ENCODE results near the gene TGFB1I1.

TGFB1I1 gene

DNA sequence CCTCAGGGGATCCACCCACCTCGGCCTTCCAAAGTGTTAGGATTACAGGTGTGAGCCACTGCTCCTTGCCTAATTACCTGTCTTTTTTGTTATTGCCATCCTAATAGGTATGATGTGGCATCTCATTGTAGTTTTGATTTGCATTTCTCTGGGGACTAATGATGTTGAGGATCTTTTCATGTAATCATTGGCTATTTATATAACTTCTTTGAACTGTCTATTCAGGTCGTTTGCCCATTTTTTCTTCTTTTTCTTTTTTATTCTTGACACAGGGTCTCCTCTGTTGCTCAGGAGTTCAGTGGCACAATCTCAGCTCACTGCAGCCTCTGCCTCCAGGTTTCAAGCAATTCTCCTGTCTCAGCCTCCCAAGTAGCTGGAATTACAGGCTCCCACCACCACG is 1.3 kb upstream of the TGFB1I1 start:
- no peaks in the 10 kb centered on the region for H3K9me3 ChIP-seq (ENCODE audit: control insufficient read depth, low read length)
- H3K4me3 ChIP-seq (ENCODE audit: insufficient read depth, low read depth, low read length, poor library complexity, severe bottlenecking): no peak overlapping the region
- peaks cover 16% of the 10 kb centered on the region for H3K4me1 ChIP-seq (ENCODE audit: control insufficient read depth, insufficient read depth, low read length, poor library complexity, severe bottlenecking)
- H3K27ac ChIP-seq (ENCODE audit: insufficient read depth, low read length, poor library complexity, severe bottlenecking): no peak overlapping the region
- no peak for DNase-seq
- peaks cover 7% of the 10 kb centered on the region for H3K27me3 ChIP-seq (replicated peaks; ENCODE audit: control insufficient read depth, insufficient read depth, low read length, poor library complexity, severe bottlenecking)
- no peaks in the 10 kb centered on the region for H3K36me3 ChIP-seq (ENCODE audit: control insufficient read depth, insufficient read depth, low read length)

DNA sequence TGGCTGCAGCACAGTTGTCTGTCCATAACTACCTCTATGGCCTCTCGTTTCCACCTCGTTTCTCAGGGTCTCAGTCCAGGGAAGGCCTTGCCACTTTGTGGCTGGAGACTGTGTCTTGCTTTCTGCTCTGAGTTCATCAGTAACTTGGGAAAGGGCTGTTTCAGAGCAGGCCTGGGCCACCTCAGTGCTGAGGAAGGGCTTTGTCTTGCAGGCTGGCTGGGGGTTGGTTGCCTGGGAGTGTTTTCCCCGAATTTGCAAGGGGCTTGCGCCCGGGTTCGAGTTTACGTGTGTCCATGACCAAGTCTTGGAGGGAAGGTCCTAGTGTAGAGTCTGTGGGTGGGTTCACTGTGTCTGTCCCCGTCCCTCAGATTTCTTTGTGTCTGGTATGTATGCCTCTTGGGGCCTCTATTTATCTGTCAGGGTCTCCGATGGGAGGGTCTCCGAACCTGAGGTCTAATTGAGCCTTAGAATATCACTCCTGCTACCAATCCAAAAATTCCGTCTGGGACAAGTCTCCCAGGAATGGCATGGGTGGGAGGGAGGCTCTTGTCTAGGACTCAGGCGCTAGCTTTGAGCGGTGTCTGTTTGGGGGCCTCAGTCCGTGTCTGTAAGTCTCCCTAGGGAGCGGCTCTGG is 594 bp upstream of the TGFB1I1 start:
- no peak overlapping the region for H3K27ac ChIP-seq (ENCODE audit: insufficient read depth, low read length, poor library complexity, severe bottlenecking)

DNA sequence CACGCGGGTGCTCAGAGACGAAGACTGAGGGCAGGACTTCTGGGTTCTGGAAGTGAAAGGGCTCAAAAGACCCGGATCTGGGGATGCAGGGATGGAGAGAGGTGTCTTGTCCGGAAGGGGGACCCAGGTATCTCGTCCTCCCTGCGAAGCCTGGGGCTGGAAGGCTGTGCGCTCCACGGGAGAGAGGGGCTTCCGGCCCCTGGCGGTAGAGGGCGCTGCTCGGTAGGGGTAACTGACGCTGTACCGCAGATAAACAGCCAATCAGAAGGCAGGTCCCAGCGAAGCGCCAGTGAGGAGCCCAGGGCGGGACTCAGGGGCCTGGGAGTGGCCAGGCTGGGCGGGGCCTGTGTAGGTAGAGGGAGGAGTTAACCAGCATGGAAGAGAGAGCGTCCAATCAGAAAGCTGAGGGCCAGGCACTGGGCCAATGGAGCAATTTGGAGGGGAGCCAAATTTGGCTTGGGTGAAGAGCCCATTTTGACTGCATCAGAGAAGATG is 804 bp downstream of the TGFB1I1 start:
- DNase-seq: no peak
- Histone ChIP-seq H3K36me3 (ENCODE audit: control insufficient read depth, insufficient read depth, low read length) (no peaks in the 10 kb centered on the region), H3K9me3 (ENCODE audit: control insufficient read depth, low read length) (no peaks in the 10 kb centered on the region), H3K4me3 (ENCODE audit: insufficient read depth, low read depth, low read length, poor library complexity, severe bottlenecking) (peak overlapping the region; percentile 55), H3K27ac (ENCODE audit: insufficient read depth, low read length, poor library complexity, severe bottlenecking) (no peak overlapping the region), H3K4me1 (ENCODE audit: control insufficient read depth, insufficient read depth, low read length, poor library complexity, severe bottlenecking) (peaks cover 27% of the 10 kb centered on the region), H3K27me3 (replicated peaks; ENCODE audit: control insufficient read depth, insufficient read depth, low read length, poor library complexity, severe bottlenecking) (peaks cover 7% of the 10 kb centered on the region)

More for the DNA sequence above, 594 bp upstream of the TGFB1I1 start:
- no peaks in the 10 kb centered on the region for H3K9me3 ChIP-seq (ENCODE audit: control insufficient read depth, low read length)
- peaks cover 22% of the 10 kb centered on the region for H3K4me1 ChIP-seq (ENCODE audit: control insufficient read depth, insufficient read depth, low read length, poor library complexity, severe bottlenecking)
- H3K27me3 ChIP-seq (replicated peaks; ENCODE audit: control insufficient read depth, insufficient read depth, low read length, poor library complexity, severe bottlenecking): peaks cover 7% of the 10 kb centered on the region
- no peak overlapping the region for H3K4me3 ChIP-seq (ENCODE audit: insufficient read depth, low read depth, low read length, poor library complexity, severe bottlenecking)
- DNase-seq: no peak
- no peaks in the 10 kb centered on the region for H3K36me3 ChIP-seq (ENCODE audit: control insufficient read depth, insufficient read depth, low read length)

DNA sequence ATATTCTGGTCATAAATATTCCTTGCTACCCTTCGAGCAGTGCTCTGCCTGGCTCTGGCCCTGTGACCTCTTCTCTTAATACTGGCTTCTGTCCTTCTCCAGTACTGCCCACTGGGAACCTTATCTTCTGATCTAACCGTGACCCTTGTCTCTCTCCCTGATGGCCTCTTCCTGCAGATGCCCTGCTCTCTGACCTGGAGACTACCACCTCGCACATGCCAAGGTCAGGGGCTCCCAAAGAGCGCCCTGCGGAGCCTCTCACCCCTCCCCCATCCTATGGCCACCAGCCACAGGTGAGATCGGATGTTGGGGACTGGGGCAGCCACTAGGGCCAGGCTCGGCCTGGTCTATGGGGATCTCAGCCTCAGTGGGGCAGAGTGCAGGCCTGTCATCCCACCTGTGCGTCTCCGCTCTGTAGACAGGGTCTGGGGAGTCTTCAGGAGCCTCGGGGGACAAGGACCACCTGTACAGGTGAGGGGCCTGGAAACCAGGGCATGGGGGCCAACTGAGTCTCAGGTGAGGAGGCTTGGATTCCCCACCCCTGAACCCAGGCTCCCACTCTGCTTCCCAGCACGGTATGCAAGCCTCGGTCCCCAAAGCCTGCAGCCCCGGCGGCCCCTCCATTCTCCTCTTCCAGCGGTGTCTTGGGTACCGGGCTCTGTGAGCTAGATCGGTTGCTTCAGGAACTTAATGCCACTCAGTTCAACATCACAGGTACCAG is 1.5 kb downstream of the TGFB1I1 start:
- Histone ChIP-seq H3K4me3 (ENCODE audit: insufficient read depth, low read depth, low read length, poor library complexity, severe bottlenecking) (no peak overlapping the region), H3K36me3 (ENCODE audit: control insufficient read depth, insufficient read depth, low read length) (no peaks in the 10 kb centered on the region), H3K27me3 (replicated peaks; ENCODE audit: control insufficient read depth, insufficient read depth, low read length, poor library complexity, severe bottlenecking) (peaks cover 7% of the 10 kb centered on the region), H3K27ac (ENCODE audit: insufficient read depth, low read length, poor library complexity, severe bottlenecking) (no peak overlapping the region), H3K9me3 (ENCODE audit: control insufficient read depth, low read length) (no peaks in the 10 kb centered on the region), H3K4me1 (ENCODE audit: control insufficient read depth, insufficient read depth, low read length, poor library complexity, severe bottlenecking) (peaks cover 28% of the 10 kb centered on the region)
- DNase-seq: no peak

DNA sequence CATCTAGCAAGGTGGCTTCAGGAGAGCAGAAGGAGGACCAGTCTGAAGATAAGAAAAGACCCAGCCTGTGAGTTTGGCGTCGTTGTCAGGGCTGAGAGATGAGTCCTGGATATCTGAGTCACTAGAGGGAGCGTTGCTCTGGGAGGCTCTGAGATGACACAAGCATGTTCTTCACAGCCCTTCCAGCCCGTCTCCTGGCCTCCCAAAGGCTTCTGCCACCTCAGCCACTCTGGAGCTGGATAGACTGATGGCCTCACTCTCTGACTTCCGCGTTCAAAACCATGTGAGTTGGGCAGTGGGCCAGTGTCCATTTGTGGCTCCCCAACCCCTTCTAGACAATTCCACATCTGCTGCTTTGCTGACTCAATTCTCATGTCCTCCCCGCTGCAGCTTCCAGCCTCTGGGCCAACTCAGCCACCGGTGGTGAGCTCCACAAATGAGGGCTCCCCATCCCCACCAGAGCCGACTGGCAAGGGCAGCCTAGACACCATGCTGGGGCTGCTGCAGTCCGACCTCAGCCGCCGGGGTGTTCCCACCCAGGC is 2.3 kb downstream of the TGFB1I1 start:
- peaks cover 7% of the 10 kb centered on the region for H3K27me3 ChIP-seq (replicated peaks; ENCODE audit: control insufficient read depth, insufficient read depth, low read length, poor library complexity, severe bottlenecking)
- no peak overlapping the region for H3K4me3 ChIP-seq (ENCODE audit: insufficient read depth, low read depth, low read length, poor library complexity, severe bottlenecking)
- DNase-seq: no peak
- no peaks in the 10 kb centered on the region for H3K9me3 ChIP-seq (ENCODE audit: control insufficient read depth, low read length)
- H3K36me3 ChIP-seq (ENCODE audit: control insufficient read depth, insufficient read depth, low read length): no peaks in the 10 kb centered on the region
- no peak overlapping the region for H3K27ac ChIP-seq (ENCODE audit: insufficient read depth, low read length, poor library complexity, severe bottlenecking)
- peaks cover 28% of the 10 kb centered on the region for H3K4me1 ChIP-seq (ENCODE audit: control insufficient read depth, insufficient read depth, low read length, poor library complexity, severe bottlenecking)

DNA sequence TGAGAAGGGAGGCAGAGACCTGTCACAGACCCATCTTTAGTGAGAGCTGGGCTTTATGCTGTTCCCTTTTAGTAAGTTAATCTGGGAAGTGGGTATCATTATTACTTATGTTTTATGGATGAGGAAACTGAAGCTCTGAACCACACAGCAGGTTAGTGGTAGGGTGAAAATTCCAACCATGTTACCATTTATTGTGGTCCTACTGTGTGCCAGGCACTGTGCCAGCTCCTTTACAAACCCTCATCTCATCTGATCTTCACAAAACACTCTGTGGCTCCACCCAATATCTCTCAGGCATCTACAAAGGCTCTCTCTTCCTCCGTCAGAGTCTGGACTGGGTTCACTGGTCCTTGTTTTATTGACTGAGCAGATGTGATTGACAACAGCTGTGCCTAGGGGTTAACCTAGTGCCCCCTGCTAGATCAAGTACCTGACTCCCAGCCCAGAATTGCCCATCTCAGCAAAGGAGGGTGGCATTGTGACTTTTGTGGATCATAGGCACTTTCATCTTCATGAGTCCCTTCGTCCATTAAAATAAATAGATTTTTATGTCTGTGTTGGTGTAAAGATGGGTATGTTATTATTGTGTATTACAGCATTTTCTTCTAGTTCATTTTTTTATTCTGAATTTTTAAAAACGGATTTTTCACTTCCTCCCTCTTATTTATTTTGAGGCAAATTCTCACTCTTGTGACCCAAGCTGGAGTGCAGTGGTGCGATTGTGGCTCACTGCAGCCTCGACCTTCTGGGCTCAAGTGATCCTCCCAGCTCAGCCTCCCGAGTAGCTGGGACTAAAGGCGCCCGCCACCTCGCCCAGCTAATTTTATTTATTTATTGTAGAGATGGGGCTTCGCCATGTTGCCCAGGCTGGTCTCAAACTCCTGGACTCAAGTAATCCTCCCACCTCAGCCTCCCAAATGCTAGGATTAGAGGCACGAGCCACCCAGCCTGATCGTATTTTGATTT is 3.1 kb downstream of the TGFB1I1 start:
- Histone ChIP-seq H3K9me3 (ENCODE audit: control insufficient read depth, low read length) (no peaks in the 10 kb centered on the region), H3K4me3 (ENCODE audit: insufficient read depth, low read depth, low read length, poor library complexity, severe bottlenecking) (no peak overlapping the region), H3K27ac (ENCODE audit: insufficient read depth, low read length, poor library complexity, severe bottlenecking) (no peak overlapping the region), H3K36me3 (ENCODE audit: control insufficient read depth, insufficient read depth, low read length) (no peaks in the 10 kb centered on the region), H3K4me1 (ENCODE audit: control insufficient read depth, insufficient read depth, low read length, poor library complexity, severe bottlenecking) (peaks cover 28% of the 10 kb centered on the region), H3K27me3 (replicated peaks; ENCODE audit: control insufficient read depth, insufficient read depth, low read length, poor library complexity, severe bottlenecking) (peaks cover 7% of the 10 kb centered on the region)
- DNase-seq: no peak

DNA sequence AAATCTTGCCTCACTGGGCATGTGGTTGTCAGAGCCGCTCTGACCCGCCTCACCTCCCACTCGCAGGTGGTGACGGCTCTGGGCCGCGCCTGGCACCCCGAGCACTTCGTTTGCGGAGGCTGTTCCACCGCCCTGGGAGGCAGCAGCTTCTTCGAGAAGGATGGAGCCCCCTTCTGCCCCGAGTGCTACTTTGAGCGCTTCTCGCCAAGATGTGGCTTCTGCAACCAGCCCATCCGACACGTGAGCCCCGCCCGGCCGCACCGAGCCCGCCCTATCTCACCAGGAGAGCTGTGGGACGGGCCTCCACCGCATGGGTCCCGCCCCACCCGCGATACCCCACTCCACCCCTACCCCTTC is 4.0 kb downstream of the TGFB1I1 start:
- H3K9me3 ChIP-seq (ENCODE audit: control insufficient read depth, low read length): no peaks in the 10 kb centered on the region
- peak overlapping the region; percentile 71 for H3K4me3 ChIP-seq (ENCODE audit: insufficient read depth, low read depth, low read length, poor library complexity, severe bottlenecking)
- H3K27ac ChIP-seq (ENCODE audit: insufficient read depth, low read length, poor library complexity, severe bottlenecking): no peak overlapping the region
- H3K36me3 ChIP-seq (ENCODE audit: control insufficient read depth, insufficient read depth, low read length): no peaks in the 10 kb centered on the region
- DNase-seq: no peak
- peaks cover 28% of the 10 kb centered on the region for H3K4me1 ChIP-seq (ENCODE audit: control insufficient read depth, insufficient read depth, low read length, poor library complexity, severe bottlenecking)
- peaks cover 7% of the 10 kb centered on the region for H3K27me3 ChIP-seq (replicated peaks; ENCODE audit: control insufficient read depth, insufficient read depth, low read length, poor library complexity, severe bottlenecking)

DNA sequence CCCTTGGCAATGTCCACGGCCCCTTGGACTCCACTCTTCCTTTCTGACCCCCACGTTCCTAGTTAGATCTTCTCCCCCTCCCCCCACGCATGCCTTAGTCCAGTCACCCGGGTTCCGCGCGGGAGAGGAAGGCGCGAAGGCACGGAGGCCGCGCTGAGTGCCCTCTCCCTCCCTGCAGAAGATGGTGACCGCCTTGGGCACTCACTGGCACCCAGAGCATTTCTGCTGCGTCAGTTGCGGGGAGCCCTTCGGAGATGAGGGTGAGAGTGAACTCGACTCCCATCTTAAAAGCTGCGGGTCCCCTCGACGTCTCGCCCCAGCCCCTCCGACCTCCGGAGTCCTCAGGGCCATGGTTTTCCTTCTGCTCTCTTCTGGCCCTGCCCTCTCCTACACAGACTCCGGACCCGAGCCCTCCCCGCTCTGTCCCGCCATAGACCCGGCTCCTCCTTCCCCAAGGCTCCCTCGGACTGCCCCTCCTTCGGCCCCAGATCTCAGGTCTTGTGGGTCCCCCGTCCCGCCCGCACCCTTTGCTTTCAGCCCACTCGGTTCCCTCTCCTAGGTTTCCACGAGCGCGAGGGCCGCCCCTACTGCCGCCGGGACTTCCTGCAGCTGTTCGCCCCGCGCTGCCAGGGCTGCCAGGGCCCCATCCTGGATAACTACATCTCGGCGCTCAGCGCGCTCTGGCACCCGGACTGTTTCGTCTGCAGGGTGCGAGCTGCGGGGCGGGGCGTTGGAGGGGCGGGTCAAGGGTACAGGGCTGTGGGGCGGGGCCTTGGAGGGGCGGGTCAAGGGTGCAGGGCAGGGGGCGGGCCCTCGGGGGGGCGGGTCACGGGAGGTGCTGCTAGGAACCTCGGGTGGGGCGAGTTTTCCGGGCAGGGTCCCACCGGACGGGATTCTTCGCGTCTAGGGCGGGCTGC is 4.6 kb downstream of the TGFB1I1 start:
- peak overlapping the region; percentile 71 for H3K4me3 ChIP-seq (ENCODE audit: insufficient read depth, low read depth, low read length, poor library complexity, severe bottlenecking)
- no peaks in the 10 kb centered on the region for H3K36me3 ChIP-seq (ENCODE audit: control insufficient read depth, insufficient read depth, low read length)
- peak; percentile 71 to 82 (median 76) for DNase-seq

More for the DNA sequence above, 4.6 kb downstream of the TGFB1I1 start:
- H3K9me3 ChIP-seq (ENCODE audit: control insufficient read depth, low read length): no peaks in the 10 kb centered on the region
- H3K27ac ChIP-seq (ENCODE audit: insufficient read depth, low read length, poor library complexity, severe bottlenecking): peak overlapping the region; percentile 58
- peaks cover 7% of the 10 kb centered on the region for H3K27me3 ChIP-seq (replicated peaks; ENCODE audit: control insufficient read depth, insufficient read depth, low read length, poor library complexity, severe bottlenecking)
- peaks cover 27% of the 10 kb centered on the region for H3K4me1 ChIP-seq (ENCODE audit: control insufficient read depth, insufficient read depth, low read length, poor library complexity, severe bottlenecking)
